Glomerular visceral epithelial cell (primary cell): ENCODE results near the gene CNTNAP2.

Source experiments
- DNase-seq: peaks from one replicate; pipeline ENCODE4 v3.0.0-alpha.2; 2016; ENCODE audit errors: extremely low spot score

CNTNAP2 gene

DNA sequence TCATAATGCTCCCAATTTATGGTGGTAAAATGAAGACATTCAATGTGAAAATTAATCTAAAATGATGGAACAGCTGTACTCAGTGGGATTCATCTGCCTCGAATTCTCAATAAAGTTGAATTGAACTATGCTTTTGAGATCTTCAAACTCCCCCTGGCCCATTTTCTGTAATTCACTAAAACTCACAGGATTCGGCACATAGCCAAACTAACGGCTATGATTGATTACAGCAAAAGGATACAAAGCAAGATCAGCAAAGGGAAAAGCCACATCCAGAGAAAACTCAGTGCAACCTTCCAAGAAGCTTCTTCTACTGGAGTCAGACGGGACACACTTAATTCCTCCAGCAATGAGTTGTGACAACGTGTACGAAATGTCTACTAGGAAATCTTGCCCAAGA, 307.5 kb downstream of the CNTNAP2 start:
- DNase-seq, result no peak

GRCh38 chr7:146433501-146433900, 316.9 kb downstream of the CNTNAP2 start:
- DNase-seq, result no peak

DNA sequence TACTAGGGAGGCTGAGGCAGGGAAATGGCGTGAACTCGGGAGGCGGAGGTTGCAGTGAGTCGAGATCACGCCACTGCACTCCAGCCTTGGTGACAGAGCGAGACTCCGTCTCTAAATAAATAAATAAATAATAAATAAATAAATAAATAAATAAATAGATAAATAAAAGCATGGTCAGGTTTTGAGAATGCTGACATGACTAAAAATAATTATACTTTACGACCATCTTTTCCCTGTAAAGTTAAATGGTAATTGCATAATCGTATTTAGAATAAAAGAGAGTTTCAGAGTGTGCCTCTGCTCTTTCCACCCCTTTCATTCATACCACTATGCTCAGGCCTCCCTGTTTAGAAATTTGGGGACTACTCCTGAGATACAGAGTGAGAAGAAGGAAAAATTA, 326.5 kb downstream of the CNTNAP2 start:
- no peak for DNase-seq

GRCh38 chr7:146449625-146450024, 333.0 kb downstream of the CNTNAP2 start:
- DNase-seq, result no peak

- no peak for DNase-seq
Observed at GRCh38 chr7:146455091-146455655, 338.6 kb downstream of the CNTNAP2 start.

GRCh38 chr7:146479040-146479439, 362.4 kb downstream of the CNTNAP2 start:
- DNase-seq, result no peak

DNA sequence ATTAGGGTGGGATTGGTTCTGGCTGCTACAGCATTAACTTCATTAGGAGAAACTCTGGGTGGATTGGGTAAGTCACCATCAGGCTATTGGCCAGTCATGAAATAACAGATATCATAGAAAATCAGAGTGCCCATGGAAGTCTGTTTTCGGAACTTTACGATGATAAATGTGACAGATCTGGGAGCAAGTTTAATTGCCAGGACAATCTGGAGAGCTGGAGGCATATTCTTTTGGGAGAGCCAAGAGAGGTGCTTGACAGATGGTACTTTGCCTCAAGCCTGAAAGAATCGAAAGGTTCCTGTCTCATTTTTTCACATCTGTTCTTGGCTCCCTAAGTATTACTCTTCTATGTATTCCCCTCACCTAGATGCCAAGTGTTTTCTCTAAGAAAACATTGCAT, 369.9 kb downstream of the CNTNAP2 start:
- DNase-seq, result no peak

DNA sequence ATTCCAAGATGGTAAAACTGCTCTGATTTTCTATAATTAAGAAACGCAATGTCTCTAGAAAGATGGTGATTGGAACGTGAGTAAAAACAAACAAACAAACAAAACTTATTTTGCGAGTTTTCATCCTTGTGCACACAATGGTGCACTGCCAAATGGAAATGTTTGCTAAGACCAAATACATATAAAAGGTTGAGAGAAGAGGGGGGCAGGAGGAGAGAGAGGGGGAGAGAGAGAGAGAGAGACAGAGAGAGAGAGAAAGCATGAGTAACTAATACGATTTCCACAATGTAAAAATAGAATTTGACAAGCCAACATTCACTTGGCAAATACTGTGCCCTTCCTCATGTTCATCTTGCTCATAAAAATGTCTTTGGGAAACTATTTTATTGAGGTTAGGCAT, 375.4 kb downstream of the CNTNAP2 start:
- no peak for DNase-seq

- DNase-seq, result no peak
Observed at GRCh38 chr7:146494952-146495596, 378.5 kb downstream of the CNTNAP2 start.

DNA sequence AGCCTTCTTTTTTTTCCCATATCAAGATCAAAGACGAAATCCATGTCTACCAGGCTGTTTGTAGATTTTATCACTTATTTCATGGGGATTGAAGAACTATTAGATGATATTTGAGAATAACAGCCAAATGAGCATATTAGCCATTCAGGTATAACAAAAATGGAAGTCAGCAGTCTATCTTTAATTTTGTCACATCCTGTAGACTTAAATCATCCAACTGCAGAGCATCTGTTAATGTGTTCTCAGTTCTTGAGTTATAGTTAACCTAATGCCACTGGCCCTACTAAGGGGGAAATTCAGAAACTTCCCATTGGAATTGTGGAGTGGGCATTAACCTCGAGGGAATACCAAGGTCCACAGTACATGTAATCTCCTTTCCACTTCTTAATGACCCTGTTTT, 380.1 kb downstream of the CNTNAP2 start:
- DNase-seq, result no peak

GRCh38 chr7:146499970-146500369, 383.4 kb downstream of the CNTNAP2 start:
- DNase-seq, result no peak

GRCh38 chr7:146503844-146504243, 387.2 kb downstream of the CNTNAP2 start:
- no peak for DNase-seq

- DNase-seq, result no peak
Observed at GRCh38 chr7:146510088-146510680, 393.6 kb downstream of the CNTNAP2 start.

GRCh38 chr7:146514304-146514703, 397.7 kb downstream of the CNTNAP2 start:
- DNase-seq, result no peak

- DNase-seq, result no peak
Observed at GRCh38 chr7:146528581-146528980, 412.0 kb downstream of the CNTNAP2 start.

- no peak for DNase-seq
Observed at GRCh38 chr7:146539836-146540235, 423.2 kb downstream of the CNTNAP2 start.

DNA sequence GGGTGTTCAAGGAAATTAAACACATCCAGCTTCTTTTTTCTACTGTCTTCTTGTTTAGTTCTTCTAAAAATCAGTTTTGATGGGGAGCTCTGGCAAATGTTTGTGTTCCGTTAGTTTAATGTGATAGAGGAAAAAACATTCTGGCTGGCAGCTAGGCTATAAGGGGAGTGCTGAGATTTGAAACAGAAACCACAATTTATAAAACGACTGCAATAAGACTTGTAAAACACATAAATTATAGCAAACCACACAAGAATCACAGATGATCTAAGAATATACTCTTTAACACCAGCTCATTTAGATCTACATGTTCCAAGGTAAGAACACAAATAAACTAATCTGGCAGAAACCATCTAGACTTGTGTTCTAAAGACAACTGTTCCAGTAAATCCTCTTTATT, 425.5 kb downstream of the CNTNAP2 start:
- no peak for DNase-seq

GRCh38 chr7:146544748-146545147, 428.1 kb downstream of the CNTNAP2 start:
- DNase-seq, result no peak

DNA sequence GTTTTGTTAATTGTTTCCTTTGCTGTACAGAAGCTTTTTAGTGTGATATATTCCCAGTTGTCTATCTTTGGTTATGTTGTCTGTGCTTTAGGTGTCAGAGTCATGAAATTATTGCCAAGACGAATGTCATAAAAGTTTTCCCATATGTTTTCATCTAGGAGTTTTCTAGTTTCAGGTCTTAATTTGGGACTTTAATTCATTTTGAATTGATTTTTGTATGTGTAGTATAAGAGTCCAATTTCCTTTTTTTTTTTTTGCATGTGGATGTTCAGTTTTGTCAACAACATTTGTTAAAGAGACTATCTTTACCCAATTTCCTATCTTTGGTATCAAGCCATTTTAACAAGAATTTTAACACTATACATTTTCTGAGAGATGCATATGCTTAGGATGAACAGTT, 432.2 kb downstream of the CNTNAP2 start:
- DNase-seq, result no peak

DNA sequence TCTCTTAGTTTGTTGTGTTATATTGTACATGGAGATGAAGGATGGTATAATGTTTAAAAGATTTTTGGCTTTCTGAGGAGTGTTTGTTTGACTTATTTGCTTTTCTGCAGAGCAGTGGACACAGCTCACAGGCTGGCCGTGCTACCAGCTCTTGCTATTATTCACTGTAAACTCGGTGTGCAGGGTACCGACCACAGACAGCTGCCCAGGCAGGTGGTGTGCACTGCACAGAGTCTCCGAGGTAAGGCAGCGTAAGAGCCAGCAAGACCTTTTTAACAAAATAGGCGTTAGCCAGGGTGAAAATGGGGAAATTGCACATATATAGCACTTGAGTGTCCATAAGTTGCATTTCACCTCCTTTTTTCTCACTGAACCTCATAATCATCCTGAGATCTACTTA, 438.0 kb downstream of the CNTNAP2 start:
- DNase-seq, result no peak

DNA sequence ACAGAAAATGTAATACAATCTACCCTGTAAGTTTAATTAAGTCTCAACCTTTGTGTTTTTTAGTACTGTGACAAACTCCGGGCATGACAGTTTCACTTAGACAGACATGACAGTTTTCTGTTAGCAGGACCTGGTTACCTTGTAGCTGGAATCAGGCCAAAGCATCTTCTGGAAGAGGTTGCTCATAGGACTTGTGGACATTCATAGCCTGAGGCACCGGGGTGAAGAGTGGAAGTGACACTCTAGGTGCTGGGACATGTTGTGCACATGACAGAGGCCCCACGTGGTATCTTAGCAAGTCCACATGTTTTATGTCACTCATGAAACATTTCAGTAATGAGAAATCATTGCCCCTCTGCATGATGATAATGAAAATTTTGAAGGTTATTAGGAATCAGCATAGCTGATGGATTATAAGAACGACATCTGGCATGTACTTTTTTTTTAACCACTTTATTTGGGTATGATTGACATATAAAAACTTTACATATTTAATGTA, 441.4 kb downstream of the CNTNAP2 start:
- no peak for DNase-seq

- DNase-seq, result no peak
Observed at GRCh38 chr7:146565872-146566271, 449.3 kb downstream of the CNTNAP2 start.

GRCh38 chr7:146575903-146576302, 459.3 kb downstream of the CNTNAP2 start:
- no peak for DNase-seq
